Kidney capillary endothelial cell (primary cell): Measurements from ENCODE around the gene CD99.
"Not testable (repeated sequence)": the region's sequence is repeated elsewhere in the genome, so short reads cannot be mapped to it uniquely, and the experiment has no call there.

Experiments
- DNase-seq: peaks from one replicate; pipeline ENCODE4 v3.0.0-alpha.2; 2018; ENCODE audit warnings: low spot score

Gene CD99

GRCh38 chrX:2773166-2774055 lies 82.3 kb downstream of the CD99 start:
- not testable (repeated sequence) for DNase-seq

- no peak for DNase-seq
These were observed 83.0 kb downstream of the CD99 start for GRCh38 chrX:2774057-2774456.

- no peak for DNase-seq
These were observed 83.7 kb downstream of the CD99 start for GRCh38 chrX:2774776-2775175.

- DNase-seq = not testable (repeated sequence)
These were observed 89.6 kb downstream of the CD99 start for GRCh38 chrX:2780472-2781225.

DNA sequence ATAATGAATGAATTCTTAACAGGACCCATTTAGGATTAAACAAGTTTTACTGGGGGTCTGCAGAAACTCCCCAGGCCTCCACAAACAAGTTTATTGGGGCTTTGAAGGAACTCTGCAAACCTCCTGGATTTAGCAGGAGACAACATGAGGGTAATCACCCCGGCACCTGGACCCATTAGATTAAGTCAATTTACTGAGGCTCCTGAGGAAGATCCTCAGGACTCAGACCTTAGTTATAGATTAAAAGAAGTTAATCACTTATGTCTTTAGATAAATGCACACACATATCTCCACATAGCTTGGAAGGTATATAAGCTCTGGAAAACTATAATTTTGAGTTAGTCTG lies 90.1 kb downstream of the CD99 start:
- DNase-seq = no peak

- DNase-seq = no peak
These were observed 90.6 kb downstream of the CD99 start for GRCh38 chrX:2781698-2782097.

- DNase-seq = no peak
These were observed 91.1 kb downstream of the CD99 start for GRCh38 chrX:2782171-2782570.

DNA sequence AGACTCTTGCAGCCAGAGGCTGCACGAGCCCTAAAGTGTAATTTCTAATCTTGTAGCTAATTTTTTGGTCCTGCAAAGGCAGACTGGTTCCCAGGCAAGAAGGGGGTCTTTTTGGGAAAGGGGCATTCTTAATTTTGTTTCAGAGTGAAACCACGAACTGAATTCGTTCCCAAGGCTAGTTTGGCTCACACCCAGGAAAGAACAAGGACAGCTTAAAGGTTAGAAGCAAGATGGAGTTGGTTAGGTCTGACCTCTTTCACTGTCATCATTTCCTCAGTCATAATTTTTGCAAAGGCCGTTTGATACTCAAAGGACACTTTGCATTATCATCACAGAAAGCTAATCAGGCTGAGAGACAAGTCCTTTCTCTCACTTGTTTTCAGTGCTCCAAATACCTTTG lies 91.7 kb downstream of the CD99 start:
- no peak for DNase-seq

- no peak for DNase-seq
These were observed 92.9 kb downstream of the CD99 start for GRCh38 chrX:2784026-2784425.

DNA sequence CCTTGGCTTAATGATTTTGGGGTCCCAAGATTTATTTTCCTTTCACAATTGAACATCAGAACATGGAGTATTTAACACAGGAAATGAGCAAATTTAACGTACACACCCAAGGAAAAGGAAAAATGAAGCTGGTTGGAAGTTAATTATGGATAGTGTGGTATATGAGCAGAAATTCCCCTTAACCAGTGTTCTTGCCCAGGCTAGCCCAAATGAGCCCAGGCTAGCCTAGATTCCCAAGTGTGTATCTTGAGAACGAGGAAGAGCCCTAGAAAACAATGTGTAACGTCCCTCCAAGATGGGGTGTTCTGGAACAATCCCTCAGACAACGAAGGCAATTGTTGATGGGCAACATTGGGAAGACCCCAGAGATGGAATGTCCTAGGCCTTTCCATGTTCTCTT lies 94.4 kb downstream of the CD99 start:
- no peak for DNase-seq

DNA sequence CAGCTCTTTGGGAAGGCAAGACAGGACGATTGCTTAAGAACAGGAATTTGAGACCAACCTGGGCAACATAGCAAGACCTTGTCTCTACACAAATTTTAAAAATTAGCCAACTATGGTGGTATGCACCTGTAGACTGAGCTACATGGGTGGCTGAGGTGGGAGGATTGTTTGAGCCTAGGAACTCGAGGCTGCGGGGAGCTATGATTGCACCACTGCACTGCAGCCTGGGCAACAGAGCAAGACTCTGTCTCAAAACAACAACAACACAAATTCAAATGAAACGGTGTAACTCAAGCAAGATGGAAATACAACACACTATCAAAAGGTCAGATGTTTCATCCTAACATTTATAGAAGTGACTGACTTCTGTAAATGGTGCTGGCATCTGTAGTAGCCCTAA lies 97.9 kb downstream of the CD99 start:
- DNase-seq = no peak

- no peak for DNase-seq
These were observed 98.5 kb downstream of the CD99 start for GRCh38 chrX:2789569-2789968.
